Right lung (tissue), 5 donors: Measurements from ENCODE around the gene PTPRM. TPM values are rescaled to one million over a fixed set of nuclear protein-coding genes. Genes with fewer than 3 reads are reported as not detected.

Source experiments
- DNase-seq, 2 donors: peaks; one replicate each; pipeline ENCODE4 v3.0.0-alpha.2; 2013
- polyA plus RNA-seq, 5 donors: library from polyadenylated mRNA; unstranded; fragments of 120-200 nt; gene quantifications; one replicate each; pipeline versions ENCODE4 v1.2.1 to v1.2.3, GENCODE V29; 2013; ENCODE audit warnings: inconsistent platforms in 1 of 5, low replicate concordance in 1 of 5; ENCODE audit not compliant: insufficient read length in 5 of 5, insufficient read depth in 1 of 5

Gene PTPRM
- polyA plus RNA-seq, 5 donors = 81.3 to 105 (median 93.0) TPM

- DNase-seq = no peak
These were observed 600.6 kb downstream of the PTPRM start for GRCh38 chr18:8167673-8168072.

- DNase-seq = no peak
These were observed 602.6 kb downstream of the PTPRM start for GRCh38 chr18:8169722-8170121.

GRCh38 chr18:8174771-8175170 is 607.7 kb downstream of the PTPRM start:
- no peak for DNase-seq

GRCh38 chr18:8175501-8176061 is 608.5 kb downstream of the PTPRM start:
- DNase-seq = no peak

- no peak for DNase-seq
These were observed 609.0 kb downstream of the PTPRM start for GRCh38 chr18:8176109-8176508.

- no peak for DNase-seq
These were observed 609.4 kb downstream of the PTPRM start for GRCh38 chr18:8176554-8176953.

- peak; percentile 21 to 33 for DNase-seq
These were observed 610.4 kb downstream of the PTPRM start for GRCh38 chr18:8177330-8178016.

GRCh38 chr18:8186413-8186812 is 619.3 kb downstream of the PTPRM start:
- DNase-seq = no peak

GRCh38 chr18:8188184-8188583 is 621.1 kb downstream of the PTPRM start:
- no peak for DNase-seq

- DNase-seq = no peak
These were observed 623.9 kb downstream of the PTPRM start for GRCh38 chr18:8190980-8191379.

GRCh38 chr18:8194431-8194830 is 627.3 kb downstream of the PTPRM start:
- DNase-seq = no peak

- DNase-seq = no peak
These were observed 629.1 kb downstream of the PTPRM start for GRCh38 chr18:8196238-8196637.

GRCh38 chr18:8197499-8197898 is 630.4 kb downstream of the PTPRM start:
- no peak for DNase-seq

- no peak for DNase-seq
These were observed 640.9 kb downstream of the PTPRM start for GRCh38 chr18:8207996-8208395.

- DNase-seq = no peak
These were observed 641.6 kb downstream of the PTPRM start for GRCh38 chr18:8208716-8209115.

- no peak for DNase-seq
These were observed 646.0 kb downstream of the PTPRM start for GRCh38 chr18:8212896-8213780.

- DNase-seq = no peak
These were observed 648.6 kb downstream of the PTPRM start for GRCh38 chr18:8215741-8216140.

GRCh38 chr18:8217051-8217564 is 650.0 kb downstream of the PTPRM start:
- DNase-seq = no peak

- DNase-seq = no peak
These were observed 651.1 kb downstream of the PTPRM start for GRCh38 chr18:8218197-8218596.

- no peak for DNase-seq
These were observed 654.3 kb downstream of the PTPRM start for GRCh38 chr18:8221452-8221851.

- DNase-seq = no peak
These were observed 657.5 kb downstream of the PTPRM start for GRCh38 chr18:8224576-8224975.

GRCh38 chr18:8229040-8229439 is 661.9 kb downstream of the PTPRM start:
- DNase-seq = no peak

- no peak for DNase-seq
These were observed 662.7 kb downstream of the PTPRM start for GRCh38 chr18:8229787-8230186.
